Stimulated activated CD8-positive, alpha-beta memory T cell treated with anti-CD3 and anti-CD28 coated beads, Interleukin-4, amount 100 ng/mL, for 4 hours (primary cell): ENCODE measurements around the gene KAT6B.

Experiments used
- DNase-seq, 2 donors: peaks; one replicate each; pipeline ENCODE4 v3.0.0-alpha.2; 2020; ENCODE audit warnings: low read depth in 2 of 2, low spot score in 1 of 2

The KAT6B gene

DNA sequence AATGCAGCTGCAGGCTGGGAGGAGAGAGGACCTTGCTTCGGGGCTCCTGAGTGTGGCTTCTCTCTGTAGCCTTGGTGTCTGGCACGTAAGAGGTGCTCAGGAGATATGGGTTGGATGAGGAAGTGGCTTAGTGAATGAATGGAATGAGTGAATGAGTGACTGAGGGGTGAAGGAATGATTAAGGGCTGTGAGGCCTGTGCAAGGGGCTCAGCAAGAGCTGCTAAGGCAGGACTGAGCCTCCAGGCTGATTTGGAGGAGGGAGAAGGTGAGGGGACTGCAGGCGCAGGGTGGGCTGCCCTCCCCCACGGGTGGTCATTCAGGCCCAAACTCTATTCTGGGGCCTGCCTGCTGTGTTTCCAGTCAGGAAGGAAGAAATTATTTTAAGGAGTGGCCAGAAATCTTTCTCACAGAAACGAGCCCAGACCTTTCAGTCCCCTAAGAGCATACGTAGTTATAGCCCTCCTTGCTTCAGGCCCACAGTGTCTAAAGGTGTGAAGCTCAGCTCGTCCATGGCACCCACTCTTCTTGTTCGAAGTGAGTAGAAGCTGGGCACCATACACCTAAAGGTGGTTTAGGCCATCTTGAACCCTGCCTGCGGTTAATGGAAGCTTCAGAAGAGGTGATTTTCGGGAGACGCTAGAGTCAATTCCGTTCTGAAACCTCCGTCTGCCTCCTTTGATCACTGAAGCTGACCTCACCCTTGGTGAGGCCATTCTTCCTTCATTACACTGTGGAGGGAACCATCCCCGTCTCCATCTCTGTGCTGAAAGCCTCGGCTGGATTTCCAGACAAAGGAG, 235.5 kb downstream of the KAT6B start:
- DNase-seq, result no peak

DNA sequence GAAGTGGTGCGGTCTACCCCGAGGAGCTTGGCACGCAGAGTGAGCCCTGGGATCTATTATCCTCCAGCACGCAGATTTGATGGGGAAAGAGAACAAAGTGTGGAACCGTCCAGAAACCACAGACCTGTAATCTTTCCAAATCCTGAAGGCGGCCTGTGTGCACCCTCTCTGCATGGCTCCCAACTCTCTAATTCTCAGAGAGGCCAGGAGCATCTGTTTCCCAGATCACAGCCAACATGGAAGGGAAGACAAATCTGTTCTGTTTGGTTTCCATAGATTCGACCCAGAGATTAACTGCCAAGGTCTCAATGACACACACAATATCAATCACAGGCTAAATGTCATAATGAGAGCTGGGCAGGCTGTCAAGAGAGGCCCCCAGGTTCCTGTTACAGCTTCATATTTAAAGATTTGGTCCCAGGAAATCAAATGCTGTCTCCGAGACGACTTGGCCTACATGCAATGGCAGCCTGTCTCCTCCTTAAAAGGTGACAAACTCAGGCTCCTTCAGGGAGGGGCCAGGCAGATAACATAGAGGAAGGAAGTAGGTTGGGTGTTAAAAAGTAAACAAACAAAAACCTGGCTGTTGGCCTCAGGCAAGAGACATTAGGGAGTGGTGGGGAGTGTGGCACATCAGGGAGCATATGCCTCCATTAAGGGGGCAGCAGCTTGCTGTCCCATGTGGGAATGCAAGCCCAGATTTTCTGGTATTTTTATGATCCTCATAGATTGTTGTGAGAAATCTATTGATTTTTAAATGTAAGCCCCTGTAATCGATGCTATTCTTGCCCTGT, 236.3 kb downstream of the KAT6B start:
- DNase-seq, result no peak

GRCh38 chr10:75063461-75064230, 237.2 kb downstream of the KAT6B start:
- no peak for DNase-seq

GRCh38 chr10:75065076-75065475, 238.7 kb downstream of the KAT6B start:
- no peak for DNase-seq

DNA sequence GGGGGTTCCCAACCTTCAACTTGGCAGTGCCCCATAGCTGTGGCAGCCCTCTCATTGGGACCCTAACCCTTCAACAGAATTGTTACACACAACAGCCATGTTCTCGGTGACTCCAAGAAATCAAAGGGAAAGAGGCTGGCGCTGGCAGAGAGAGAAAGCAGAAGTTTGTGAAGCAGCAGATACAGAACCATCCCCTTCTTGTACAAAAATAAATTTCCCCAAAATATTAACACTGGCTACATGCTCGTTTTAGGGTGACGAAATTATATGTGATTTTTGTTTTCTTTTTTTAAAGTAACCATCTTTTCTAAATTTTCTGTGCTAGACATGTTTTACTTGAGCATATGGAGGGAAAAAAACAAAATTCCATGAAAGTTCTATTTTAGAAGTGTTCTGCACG, 239.9 kb downstream of the KAT6B start:
- DNase-seq, result no peak

GRCh38 chr10:75067272-75067671, 240.9 kb downstream of the KAT6B start:
- DNase-seq, result no peak

DNA sequence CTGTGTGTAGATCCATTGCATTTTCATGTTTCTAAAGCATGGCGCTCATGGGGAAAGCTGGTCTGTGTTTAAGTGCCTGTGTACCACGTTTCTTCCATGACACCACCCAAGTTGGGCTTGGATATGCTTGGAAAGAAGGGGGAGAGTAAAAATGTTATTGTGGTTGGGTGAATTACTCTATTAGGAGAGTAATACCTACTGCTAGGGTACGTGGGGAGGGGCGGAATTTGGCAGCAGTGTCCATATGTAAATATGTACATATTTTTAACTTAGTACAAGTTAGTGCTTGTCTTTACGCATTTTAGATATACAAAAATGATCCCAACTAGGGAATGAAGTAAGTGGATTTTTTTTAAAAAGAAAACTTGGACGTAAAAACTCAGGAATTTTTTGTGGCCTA, 242.1 kb downstream of the KAT6B start:
- DNase-seq, result no peak

- no peak for DNase-seq
Measured at GRCh38 chr10:75070476-75070875, 244.1 kb downstream of the KAT6B start.

- no peak for DNase-seq
Measured at GRCh38 chr10:75070961-75071428, 244.6 kb downstream of the KAT6B start.

- no peak for DNase-seq
Measured at GRCh38 chr10:75071756-75072155, 245.4 kb downstream of the KAT6B start.

DNA sequence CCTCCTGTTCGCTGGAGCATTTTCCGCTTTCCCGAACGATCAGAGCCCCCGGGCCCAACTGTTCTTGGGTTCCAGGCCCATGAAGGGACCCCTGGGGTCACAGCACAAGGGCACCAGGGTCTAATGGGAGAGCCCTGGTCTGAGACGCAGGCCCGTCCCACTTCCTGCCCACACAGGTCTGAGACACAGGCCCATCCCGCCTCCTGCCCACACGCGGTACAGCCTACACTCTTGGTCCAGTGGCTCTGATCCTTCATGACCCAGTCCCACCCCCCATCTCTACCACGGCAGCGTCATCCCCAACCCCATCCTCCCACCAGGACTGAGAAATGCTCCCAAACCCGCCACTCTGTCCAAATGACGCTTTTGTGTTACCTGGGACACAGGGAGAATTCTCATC, 246.3 kb downstream of the KAT6B start:
- DNase-seq, result no peak

DNA sequence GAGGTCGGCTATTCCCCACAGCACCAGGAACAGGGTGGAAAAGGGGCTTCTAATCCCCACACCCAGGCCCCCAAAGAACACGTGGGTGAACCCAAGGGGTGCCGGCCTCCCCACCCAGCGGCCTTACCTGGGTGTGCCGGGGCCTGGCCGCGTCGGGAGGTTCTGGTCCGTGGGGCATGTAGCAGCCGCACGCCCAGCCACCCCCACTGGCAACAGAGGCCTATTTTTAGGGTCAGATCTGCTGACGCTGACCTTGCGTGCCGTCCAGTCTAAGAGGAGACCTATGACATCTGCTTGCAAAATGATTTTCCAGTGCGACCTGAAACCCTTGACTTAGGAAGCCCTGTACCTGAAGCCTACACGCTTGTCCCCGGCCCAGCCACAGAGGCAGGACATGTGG, 247.0 kb downstream of the KAT6B start:
- no peak for DNase-seq

DNA sequence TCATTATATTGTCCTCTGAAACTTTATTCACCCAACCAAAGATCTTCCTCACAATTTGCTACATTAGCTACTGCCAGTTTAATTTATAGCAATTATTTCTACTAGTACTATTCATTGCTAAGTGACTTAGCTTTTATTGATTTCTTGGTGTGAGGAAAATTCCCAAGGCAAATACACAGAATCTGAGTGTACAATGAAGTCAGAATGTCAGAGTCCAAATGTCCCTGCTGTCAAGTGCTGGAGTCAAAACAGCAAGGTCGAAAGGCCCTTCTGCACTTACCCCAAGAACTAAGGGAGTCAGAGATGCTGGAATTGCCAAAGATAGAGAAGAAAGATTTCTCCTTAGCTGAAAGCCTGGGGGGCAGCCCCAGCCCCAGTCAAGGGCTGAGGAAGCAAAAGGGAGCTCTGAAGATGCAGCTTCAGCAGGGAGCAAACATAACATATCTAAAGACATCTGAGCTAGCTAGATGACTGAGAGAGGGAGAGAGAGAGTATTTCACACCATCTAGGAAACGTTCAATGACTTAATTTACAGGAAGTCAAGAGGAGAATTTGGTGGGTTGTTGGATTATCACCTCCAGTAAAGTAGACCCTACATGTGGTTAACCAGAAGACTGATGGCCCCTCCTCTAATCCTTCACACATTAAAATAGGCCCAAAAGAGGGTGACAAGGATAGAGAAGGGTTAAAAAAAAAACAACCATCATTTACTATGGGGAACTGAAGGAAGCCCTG, 248.5 kb downstream of the KAT6B start:
- no peak for DNase-seq

DNA sequence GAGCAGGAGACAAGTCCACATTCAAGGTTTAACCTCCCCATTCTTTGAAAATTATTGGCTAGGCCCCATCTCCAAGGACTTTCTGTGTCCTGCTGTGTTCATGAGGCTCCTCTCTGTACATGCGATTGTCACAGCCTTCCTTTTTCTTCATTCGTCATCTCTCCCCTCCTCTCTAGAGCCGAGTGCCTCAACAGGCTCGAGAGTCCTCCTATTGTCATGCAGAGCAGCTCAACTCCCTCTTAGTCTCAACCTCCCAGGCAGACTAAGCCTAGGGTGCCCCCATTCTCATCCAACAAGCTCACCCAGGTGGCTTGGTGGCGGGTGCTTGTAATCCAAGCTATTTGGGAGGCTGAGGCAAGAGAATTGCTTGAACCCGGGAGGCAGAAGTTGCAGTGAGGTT, 249.9 kb downstream of the KAT6B start:
- no peak for DNase-seq

GRCh38 chr10:75079436-75080083, 253.2 kb downstream of the KAT6B start:
- no peak for DNase-seq

GRCh38 chr10:75080554-75080953, 254.2 kb downstream of the KAT6B start:
- no peak for DNase-seq

GRCh38 chr10:75081379-75081778, 255.0 kb downstream of the KAT6B start:
- DNase-seq, result no peak
